WTC11 (cell line): ENCODE results near the gene TAOK3. TPM values are rescaled to one million over a fixed set of nuclear protein-coding genes. Genes with fewer than 3 reads are reported as not detected.

Source experiments
- ATAC-seq: fragments of 200-7000 bp; cut with Tn5 transposase; 2 replicates; pipeline ENCODE4 v1.10.0; 2021; ENCODE audit warnings: mild to moderate bottlenecking, moderate library complexity
- CTCF ChIA-PET: fragments of 300-600 bp; sonication (Branson Sonifier 250); formaldehyde crosslinking; loops from one replicate; lab custom pipeline; 2021; ENCODE audit warnings: antibody characterized with exemption; lab: Charles Lee
- POLR2A ChIA-PET: fragments of 350-600 bp; sonication (Branson Sonifier 250); formaldehyde crosslinking; loops from one replicate; lab custom pipeline; 2021; ENCODE audit warnings: antibody characterized with exemption; lab: Charles Lee
- DNase-seq: peaks from one replicate; pipeline ENCODE4 v3.0.0; 2021; ENCODE audit warnings: low spot score
- H3K27ac Mint-ChIP-seq: 2 replicates; pipeline ENCODE4 v1.8.0; 2021; ENCODE audit warnings: mixed read lengths
- H3K27me3 Mint-ChIP-seq: 2 replicates; pipeline ENCODE4 v1.8.0; 2021; ENCODE audit warnings: low read depth, mild to moderate bottlenecking, moderate library complexity, mixed read lengths
- H3K36me3 Mint-ChIP-seq: 2 replicates; pipeline ENCODE4 v1.8.0; 2021; ENCODE audit warnings: mixed read lengths
- H3K4me1 Mint-ChIP-seq: 2 replicates; pipeline ENCODE4 v1.8.0; 2022; ENCODE audit warnings: mixed read lengths
- H3K4me3 Mint-ChIP-seq: 2 replicates; pipeline ENCODE4 v1.8.0; 2021; ENCODE audit warnings: mild to moderate bottlenecking, moderate library complexity, mixed read lengths
- H3K9me3 Mint-ChIP-seq: 2 replicates; pipeline ENCODE4 v1.8.0; 2021; ENCODE audit warnings: mixed read lengths
- ARID4B ChIP-seq: sonication (generic); formaldehyde crosslinking; IDR thresholded peaks from 2 replicates; pipeline ENCODE4 v1.8.0; 2023; ENCODE audit warnings: missing genetic modification reagents, mild to moderate bottlenecking, borderline replicate concordance
- ATF1 ChIP-seq: sonication (generic); formaldehyde crosslinking; IDR thresholded peaks from 2 replicates; pipeline ENCODE4 v1.8.1; 2023; ENCODE audit warnings: mild to moderate bottlenecking, moderate library complexity, missing genetic modification reagents
- ELF4 ChIP-seq: sonication (generic); formaldehyde crosslinking; IDR thresholded peaks from 2 replicates; pipeline ENCODE4 v1.8.1; 2022; ENCODE audit warnings: low read depth, mild to moderate bottlenecking, moderate library complexity, missing genetic modification reagents
- FOXJ3 ChIP-seq: sonication (generic); formaldehyde crosslinking; IDR thresholded peaks from 2 replicates; pipeline ENCODE4 v1.9.0; 2021; ENCODE audit warnings: missing genetic modification reagents, mild to moderate bottlenecking, borderline replicate concordance
- FOXP1 ChIP-seq: sonication (generic); formaldehyde crosslinking; IDR thresholded peaks from 2 replicates; pipeline ENCODE4 v1.8.0; 2022; ENCODE audit warnings: missing genetic modification reagents, mild to moderate bottlenecking, moderate library complexity, borderline replicate concordance
- GRHL2 ChIP-seq: fragments of 250-450 bp; sonication (Bioruptor Pico); IDR thresholded peaks from 2 replicates; pipeline ENCODE4 v1.8.0; 2022; ENCODE audit warnings: mild to moderate bottlenecking, moderate library complexity; ENCODE audit not compliant: insufficient replicate concordance, severe bottlenecking
- OVOL2 ChIP-seq: fragments of 250-450 bp; sonication (Bioruptor Pico); IDR thresholded peaks from 2 replicates; pipeline ENCODE4 v1.9.0; 2021; ENCODE audit warnings: mild to moderate bottlenecking, borderline replicate concordance
- PRRX2 ChIP-seq: fragments of 250-450 bp; sonication (Bioruptor Pico); IDR thresholded peaks from 2 replicates; pipeline ENCODE4 v1.8.0; 2021; ENCODE audit warnings: mild to moderate bottlenecking
- TEAD4 ChIP-seq: sonication (generic); formaldehyde crosslinking; IDR thresholded peaks from 2 replicates; pipeline ENCODE4 v1.8.0; 2022; ENCODE audit warnings: mild to moderate bottlenecking, missing genetic modification reagents
- TP53 ChIP-seq: sonication (generic); formaldehyde crosslinking; IDR thresholded peaks from 2 replicates; pipeline ENCODE4 v1.8.1; 2023; ENCODE audit warnings: mild to moderate bottlenecking, missing genetic modification reagents
- ZNF121 ChIP-seq: sonication (generic); formaldehyde crosslinking; IDR thresholded peaks from 2 replicates; pipeline ENCODE4 v1.8.0; 2023; ENCODE audit warnings: missing genetic modification reagents
- ZNF317 ChIP-seq: sonication (generic); formaldehyde crosslinking; IDR thresholded peaks from 2 replicates; pipeline ENCODE4 v1.8.1; 2023; ENCODE audit warnings: low read depth, mild to moderate bottlenecking, moderate library complexity, missing genetic modification reagents, borderline replicate concordance
- ZNF671 ChIP-seq: fragments of 250-450 bp; sonication (Bioruptor Pico); IDR thresholded peaks from 2 replicates; pipeline ENCODE4 v1.8.0; 2021; ENCODE audit warnings: mild to moderate bottlenecking
- total RNA-seq: library from RNA; stranded (reverse); gene quantifications from 3 replicates; pipeline ENCODE4 v1.2.3, GENCODE V29; 2021
- TF ChIP-seq, protein P1 (sequence below): fragments of 250-450 bp; sonication (Bioruptor Pico); IDR thresholded peaks from 2 replicates; pipeline ENCODE4 v1.8.0; 2021; ENCODE audit warnings: mild to moderate bottlenecking
- TF ChIP-seq, protein P2 (sequence below): sonication (generic); formaldehyde crosslinking; IDR thresholded peaks from 2 replicates; pipeline ENCODE4 v1.8.0; 2022; ENCODE audit warnings: missing genetic modification reagents
- TF ChIP-seq, protein P3 (sequence below): sonication (generic); formaldehyde crosslinking; IDR thresholded peaks from 2 replicates; pipeline ENCODE4 v1.8.1; 2023; ENCODE audit warnings: mild to moderate bottlenecking, moderate library complexity, missing genetic modification reagents
- TF ChIP-seq, protein P4 (sequence below): sonication (generic); formaldehyde crosslinking; conservative IDR thresholded peaks from 2 replicates; pipeline ENCODE4 v1.8.1; 2023; ENCODE audit warnings: mild to moderate bottlenecking, low read depth, missing genetic modification reagents, moderate library complexity

TAOK3 gene
- total RNA-seq, 1 experiment from 2014 or later, result 13.0 TPM

- no peaks in the 10 kb centered on the region for H3K27me3 Mint-ChIP-seq
- POLR2A ChIA-PET, result no interaction called here
- TF ChIP-seq, protein P1, sequence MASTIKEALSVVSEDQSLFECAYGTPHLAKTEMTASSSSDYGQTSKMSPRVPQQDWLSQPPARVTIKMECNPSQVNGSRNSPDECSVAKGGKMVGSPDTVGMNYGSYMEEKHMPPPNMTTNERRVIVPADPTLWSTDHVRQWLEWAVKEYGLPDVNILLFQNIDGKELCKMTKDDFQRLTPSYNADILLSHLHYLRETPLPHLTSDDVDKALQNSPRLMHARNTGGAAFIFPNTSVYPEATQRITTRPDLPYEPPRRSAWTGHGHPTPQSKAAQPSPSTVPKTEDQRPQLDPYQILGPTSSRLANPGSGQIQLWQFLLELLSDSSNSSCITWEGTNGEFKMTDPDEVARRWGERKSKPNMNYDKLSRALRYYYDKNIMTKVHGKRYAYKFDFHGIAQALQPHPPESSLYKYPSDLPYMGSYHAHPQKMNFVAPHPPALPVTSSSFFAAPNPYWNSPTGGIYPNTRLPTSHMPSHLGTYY (CRISPR knock-in tag), result no peak
- TF ChIP-seq ZNF317 (CRISPR knock-in tag), result no peak
- no peak for TF ChIP-seq ZNF121 (CRISPR knock-in tag)
- no peak for TF ChIP-seq TP53
- TF ChIP-seq PRRX2 (CRISPR knock-in tag), result no peak
- no peak for TF ChIP-seq GRHL2 (CRISPR knock-in tag)
- TF ChIP-seq, all 79 proteins: peak for 0
- Mint-ChIP-seq H3K4me1 (no peaks in the 10 kb centered on the region), H3K36me3 (no peaks in the 10 kb centered on the region), H3K27ac (no peak overlapping the region), H3K4me3 (no peak overlapping the region), H3K9me3 (no peaks in the 10 kb centered on the region)
- DNase-seq, result no peak
- no peak for ATAC-seq
- CTCF ChIA-PET, result no interaction called here
Measured at GRCh38 chr12:118238888-118239287, 133.8 kb downstream of the TAOK3 start.

- CTCF ChIA-PET, result no interaction called here
- Mint-ChIP-seq H3K27me3 (no peaks in the 10 kb centered on the region), H3K27ac (no peak overlapping the region), H3K9me3 (peaks cover 3% of the 10 kb centered on the region), H3K4me3 (no peak overlapping the region), H3K36me3 (peaks cover 3% of the 10 kb centered on the region), H3K4me1 (no peaks in the 10 kb centered on the region)
- POLR2A ChIA-PET, result no interaction called here
- no peak for DNase-seq
- TF ChIP-seq, protein P2, sequence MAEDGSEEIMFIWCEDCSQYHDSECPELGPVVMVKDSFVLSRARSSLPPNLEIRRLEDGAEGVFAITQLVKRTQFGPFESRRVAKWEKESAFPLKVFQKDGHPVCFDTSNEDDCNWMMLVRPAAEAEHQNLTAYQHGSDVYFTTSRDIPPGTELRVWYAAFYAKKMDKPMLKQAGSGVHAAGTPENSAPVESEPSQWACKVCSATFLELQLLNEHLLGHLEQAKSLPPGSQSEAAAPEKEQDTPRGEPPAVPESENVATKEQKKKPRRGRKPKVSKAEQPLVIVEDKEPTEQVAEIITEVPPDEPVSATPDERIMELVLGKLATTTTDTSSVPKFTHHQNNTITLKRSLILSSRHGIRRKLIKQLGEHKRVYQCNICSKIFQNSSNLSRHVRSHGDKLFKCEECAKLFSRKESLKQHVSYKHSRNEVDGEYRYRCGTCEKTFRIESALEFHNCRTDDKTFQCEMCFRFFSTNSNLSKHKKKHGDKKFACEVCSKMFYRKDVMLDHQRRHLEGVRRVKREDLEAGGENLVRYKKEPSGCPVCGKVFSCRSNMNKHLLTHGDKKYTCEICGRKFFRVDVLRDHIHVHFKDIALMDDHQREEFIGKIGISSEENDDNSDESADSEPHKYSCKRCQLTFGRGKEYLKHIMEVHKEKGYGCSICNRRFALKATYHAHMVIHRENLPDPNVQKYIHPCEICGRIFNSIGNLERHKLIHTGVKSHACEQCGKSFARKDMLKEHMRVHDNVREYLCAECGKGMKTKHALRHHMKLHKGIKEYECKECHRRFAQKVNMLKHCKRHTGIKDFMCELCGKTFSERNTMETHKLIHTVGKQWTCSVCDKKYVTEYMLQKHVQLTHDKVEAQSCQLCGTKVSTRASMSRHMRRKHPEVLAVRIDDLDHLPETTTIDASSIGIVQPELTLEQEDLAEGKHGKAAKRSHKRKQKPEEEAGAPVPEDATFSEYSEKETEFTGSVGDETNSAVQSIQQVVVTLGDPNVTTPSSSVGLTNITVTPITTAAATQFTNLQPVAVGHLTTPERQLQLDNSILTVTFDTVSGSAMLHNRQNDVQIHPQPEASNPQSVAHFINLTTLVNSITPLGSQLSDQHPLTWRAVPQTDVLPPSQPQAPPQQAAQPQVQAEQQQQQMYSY (CRISPR knock-in tag), result no peak
- TF ChIP-seq, protein P3, sequence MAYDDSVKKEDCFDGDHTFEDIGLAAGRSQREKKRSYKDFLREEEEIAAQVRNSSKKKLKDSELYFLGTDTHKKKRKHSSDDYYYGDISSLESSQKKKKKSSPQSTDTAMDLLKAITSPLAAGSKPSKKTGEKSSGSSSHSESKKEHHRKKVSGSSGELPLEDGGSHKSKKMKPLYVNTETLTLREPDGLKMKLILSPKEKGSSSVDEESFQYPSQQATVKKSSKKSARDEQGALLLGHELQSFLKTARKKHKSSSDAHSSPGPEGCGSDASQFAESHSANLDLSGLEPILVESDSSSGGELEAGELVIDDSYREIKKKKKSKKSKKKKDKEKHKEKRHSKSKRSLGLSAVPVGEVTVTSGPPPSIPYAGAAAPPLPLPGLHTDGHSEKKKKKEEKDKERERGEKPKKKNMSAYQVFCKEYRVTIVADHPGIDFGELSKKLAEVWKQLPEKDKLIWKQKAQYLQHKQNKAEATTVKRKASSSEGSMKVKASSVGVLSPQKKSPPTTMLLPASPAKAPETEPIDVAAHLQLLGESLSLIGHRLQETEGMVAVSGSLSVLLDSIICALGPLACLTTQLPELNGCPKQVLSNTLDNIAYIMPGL (CRISPR knock-in tag), result no peak
- TF ChIP-seq ATF1 (no peak), ELF4 (no peak), ZNF671 (no peak), FOXP1 (CRISPR knock-in tag) (no peak), FOXJ3 (CRISPR knock-in tag) (no peak), OVOL2 (CRISPR knock-in tag) (no peak), TEAD4 (CRISPR knock-in tag) (no peak)
- ATAC-seq, result no peak
Measured at GRCh38 chr12:118237908-118238307, 134.8 kb downstream of the TAOK3 start.

DNA sequence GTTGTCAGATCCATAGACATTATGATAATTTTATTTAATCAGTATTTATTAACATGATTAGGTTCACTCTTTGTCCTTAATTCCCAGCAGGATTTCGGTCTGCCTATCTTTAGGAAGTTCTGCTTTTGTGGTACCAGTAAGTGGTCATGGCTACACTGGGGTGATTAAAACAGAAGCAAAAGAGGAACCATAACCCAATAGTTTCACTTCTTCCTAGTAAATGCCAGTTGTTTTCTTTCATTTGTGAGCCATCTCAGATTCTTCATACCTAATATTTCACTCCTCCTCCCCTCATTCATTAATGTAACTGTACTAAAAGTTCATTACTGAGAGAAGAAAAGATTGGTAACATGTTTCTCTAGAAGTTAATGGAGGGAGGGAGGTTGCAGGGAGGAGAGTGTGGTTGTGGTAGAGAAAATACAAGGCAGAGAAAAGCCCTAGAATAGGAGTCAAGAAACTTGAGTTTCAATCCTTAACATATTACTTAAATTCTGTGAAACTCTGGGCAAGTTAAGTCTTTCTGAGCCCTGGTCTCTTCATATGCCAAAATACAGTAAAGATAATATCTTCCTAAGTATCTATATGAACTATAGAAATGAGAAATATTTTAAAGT lies 135.5 kb downstream of the TAOK3 start:
- Mint-ChIP-seq H3K27ac (no peak overlapping the region), H3K9me3 (peaks cover 3% of the 10 kb centered on the region), H3K4me3 (no peak overlapping the region), H3K36me3 (peaks cover 3% of the 10 kb centered on the region), H3K4me1 (no peaks in the 10 kb centered on the region), H3K27me3 (no peaks in the 10 kb centered on the region)
- CTCF ChIA-PET, result no interaction called here
- no peak for ATAC-seq
- no peak for DNase-seq
- POLR2A ChIA-PET, result no interaction called here
- TF ChIP-seq ARID4B (CRISPR knock-in tag), result no peak
- TF ChIP-seq, protein P4, sequence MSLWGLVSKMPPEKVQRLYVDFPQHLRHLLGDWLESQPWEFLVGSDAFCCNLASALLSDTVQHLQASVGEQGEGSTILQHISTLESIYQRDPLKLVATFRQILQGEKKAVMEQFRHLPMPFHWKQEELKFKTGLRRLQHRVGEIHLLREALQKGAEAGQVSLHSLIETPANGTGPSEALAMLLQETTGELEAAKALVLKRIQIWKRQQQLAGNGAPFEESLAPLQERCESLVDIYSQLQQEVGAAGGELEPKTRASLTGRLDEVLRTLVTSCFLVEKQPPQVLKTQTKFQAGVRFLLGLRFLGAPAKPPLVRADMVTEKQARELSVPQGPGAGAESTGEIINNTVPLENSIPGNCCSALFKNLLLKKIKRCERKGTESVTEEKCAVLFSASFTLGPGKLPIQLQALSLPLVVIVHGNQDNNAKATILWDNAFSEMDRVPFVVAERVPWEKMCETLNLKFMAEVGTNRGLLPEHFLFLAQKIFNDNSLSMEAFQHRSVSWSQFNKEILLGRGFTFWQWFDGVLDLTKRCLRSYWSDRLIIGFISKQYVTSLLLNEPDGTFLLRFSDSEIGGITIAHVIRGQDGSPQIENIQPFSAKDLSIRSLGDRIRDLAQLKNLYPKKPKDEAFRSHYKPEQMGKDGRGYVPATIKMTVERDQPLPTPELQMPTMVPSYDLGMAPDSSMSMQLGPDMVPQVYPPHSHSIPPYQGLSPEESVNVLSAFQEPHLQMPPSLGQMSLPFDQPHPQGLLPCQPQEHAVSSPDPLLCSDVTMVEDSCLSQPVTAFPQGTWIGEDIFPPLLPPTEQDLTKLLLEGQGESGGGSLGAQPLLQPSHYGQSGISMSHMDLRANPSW (CRISPR knock-in tag), result no peak
